Stimulated activated CD4-positive, alpha-beta T cell treated with anti-CD3 and anti-CD28 coated beads, Interleukin-1b, Interleukin-23, amount 100 ng/mL, for 1 hour (primary cell): ENCODE measurements around the gene ANKHD1.

Experiments
- DNase-seq, 2 donors: peaks; one replicate each; pipeline ENCODE4 v3.0.0-alpha.2; 2020; ENCODE audit warnings: low read depth in 2 of 2

Gene ANKHD1

GRCh38 chr5:140401362-140402257, at the start of gene ANKHD1:
Gene ANKHD1 (plus strand): TSS chr5:140401833. CDS start chr5:140401968, 135 bp downstream.
- DNase-seq = peak; percentile 82 to 91

- DNase-seq = no peak
Measured at GRCh38 chr5:140355546-140355945, 46.1 kb upstream of the ANKHD1 start.

GRCh38 chr5:140356853-140357725, 44.5 kb upstream of the ANKHD1 start:
- no peak for DNase-seq

- peak; percentile 38 to 55 for DNase-seq
Measured at GRCh38 chr5:140357726-140358093, 43.9 kb upstream of the ANKHD1 start.

GRCh38 chr5:140358738-140359310, 42.8 kb upstream of the ANKHD1 start:
- DNase-seq = no peak

- DNase-seq = no peak
Measured at GRCh38 chr5:140360101-140360500, 41.5 kb upstream of the ANKHD1 start, which contains the start of gene SLC4A9. Gene SLC4A9 (plus strand): TSS chr5:140360194. CDS start chr5:140360237, 43 bp downstream.

- DNase-seq = no peak
Measured at GRCh38 chr5:140360681-140361479, 40.8 kb upstream of the ANKHD1 start.

- no peak for DNase-seq
Measured at GRCh38 chr5:140361901-140362300, 39.7 kb upstream of the ANKHD1 start.

- no peak for DNase-seq
Measured at GRCh38 chr5:140362311-140362710, 39.3 kb upstream of the ANKHD1 start.

- peak; percentile 58 to 77 for DNase-seq
Measured at GRCh38 chr5:140362875-140363630, 38.6 kb upstream of the ANKHD1 start.

GRCh38 chr5:140363631-140364471, 37.8 kb upstream of the ANKHD1 start:
- no peak for DNase-seq

- no peak for DNase-seq
Measured at GRCh38 chr5:140364472-140364765, 37.2 kb upstream of the ANKHD1 start.

- DNase-seq = no peak
Measured at GRCh38 chr5:140365282-140365681, 36.4 kb upstream of the ANKHD1 start.

- no peak for DNase-seq
Measured at GRCh38 chr5:140365941-140366340, 35.7 kb upstream of the ANKHD1 start.

- no peak for DNase-seq
Measured at GRCh38 chr5:140366589-140367255, 34.9 kb upstream of the ANKHD1 start.

GRCh38 chr5:140367256-140368013, 34.2 kb upstream of the ANKHD1 start:
- no peak for DNase-seq

- DNase-seq = no peak
Measured at GRCh38 chr5:140371356-140372151, 30.1 kb upstream of the ANKHD1 start.
